Head of caudate nucleus (tissue), 42 donors: ENCODE measurements around the gene SHROOM3.

Experiments used
- DNase-seq, 42 donors: peaks; one replicate each; pipeline versions ENCODE4 v3.0.0 to v3.0.0-alpha.2; 2020 to 2021; ENCODE audit warnings: mixed read lengths in 7 of 42
- intact Hi-C: fragments of 100-400 bp; cut with DNase I; formaldehyde crosslinking; loops from one replicate; pipeline ENCODE4 v1.15.0; 2022

The SHROOM3 gene

DNA sequence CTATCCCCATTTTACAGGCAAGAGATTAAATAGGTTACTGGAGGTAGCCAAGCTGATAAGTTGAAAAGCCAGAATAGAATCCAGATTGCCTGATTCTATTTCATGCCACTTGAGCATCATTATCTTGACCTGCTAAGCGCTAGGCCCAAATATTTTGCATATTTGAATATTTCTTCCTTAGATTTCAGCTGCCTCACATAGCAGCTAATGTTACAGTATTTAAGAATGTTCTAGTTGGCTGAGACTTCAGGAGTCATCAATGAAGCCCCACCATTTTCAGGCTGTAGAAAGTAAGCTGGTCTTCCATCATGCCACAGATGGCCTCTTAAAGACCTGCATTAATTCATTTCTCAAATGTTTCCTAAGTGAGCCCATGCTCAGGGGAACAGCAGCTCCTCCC is 121.4 kb downstream of the SHROOM3 start:
- intact Hi-C loops, result no loop called here
- DNase-seq, result no peak

DNA sequence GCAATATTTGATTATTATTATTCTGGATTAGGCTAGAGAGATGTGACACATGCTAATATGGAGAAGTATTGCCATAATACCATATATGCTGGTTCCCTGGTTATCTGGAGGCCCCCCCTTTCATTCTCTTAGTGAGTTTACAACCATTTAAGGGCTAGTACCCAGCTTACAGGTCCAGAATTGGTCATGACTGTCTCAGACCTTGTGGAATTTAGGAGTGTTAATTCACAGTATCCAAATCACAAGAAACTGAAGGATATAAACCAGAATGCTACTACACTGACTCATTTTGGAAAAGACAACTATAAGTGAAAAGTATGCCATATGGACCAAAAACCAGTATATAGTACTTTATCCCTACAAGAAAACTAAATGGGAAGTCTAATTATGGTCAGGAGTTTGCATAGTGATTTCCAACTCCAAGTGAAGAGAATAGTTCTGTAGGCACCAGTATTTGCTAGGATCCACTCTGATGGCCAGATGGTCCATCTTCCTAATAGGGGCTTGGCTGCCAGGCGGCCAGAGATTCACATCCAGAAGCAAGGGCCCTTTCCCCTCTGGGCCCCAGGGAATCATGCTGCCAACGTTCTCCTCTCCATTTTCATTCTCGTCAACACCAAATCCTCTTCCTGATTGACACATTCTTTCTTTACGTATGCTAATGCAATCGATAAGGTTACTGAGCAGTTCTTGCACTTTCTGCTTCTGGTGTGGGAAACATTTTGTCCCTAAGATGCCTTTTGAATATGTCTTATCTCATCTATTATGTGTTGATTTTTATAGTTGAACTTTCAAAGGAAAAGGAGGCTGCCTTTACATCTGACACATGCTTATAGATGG is 123.6 kb downstream of the SHROOM3 start:
- intact Hi-C loops, result no loop called here
- DNase-seq, result no peak

DNA sequence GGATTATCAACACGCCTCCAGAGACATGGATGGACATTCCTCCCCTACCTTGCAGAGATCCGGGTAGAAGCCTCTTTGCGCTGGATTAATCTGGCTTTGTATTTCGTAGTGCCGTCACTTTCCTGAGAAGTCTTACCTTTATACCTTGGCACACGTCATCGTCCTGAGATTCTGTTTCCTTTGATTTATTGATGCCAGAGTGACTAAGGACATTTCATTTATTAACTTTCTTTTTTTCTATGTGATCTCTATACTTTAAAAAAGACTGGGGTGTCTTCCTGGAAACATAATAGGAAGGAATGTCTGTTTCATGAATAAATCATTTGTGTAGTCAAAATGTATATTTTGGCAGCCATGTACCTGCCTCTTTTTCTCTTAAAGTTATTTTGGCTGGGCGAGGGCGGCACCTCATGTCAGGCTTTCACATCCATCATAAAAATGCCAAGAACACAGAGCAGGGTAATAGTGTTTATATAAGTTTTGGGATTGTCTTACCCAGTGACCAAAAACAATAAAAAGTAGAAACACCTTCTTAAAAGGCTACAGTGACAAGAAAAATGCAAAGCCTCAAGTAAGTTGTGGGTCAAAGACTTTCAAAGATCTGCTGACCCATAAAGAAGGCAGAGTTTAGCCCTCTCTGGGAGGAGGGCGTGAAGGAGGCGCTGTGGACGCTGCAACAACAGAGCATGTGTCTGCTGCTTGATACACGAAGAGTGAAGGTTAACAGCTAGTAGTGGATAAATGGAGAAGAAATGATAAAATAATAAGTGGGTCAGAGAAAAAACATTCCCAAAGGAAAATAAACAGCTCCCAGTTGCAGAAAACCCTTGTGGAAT is 124.4 kb downstream of the SHROOM3 start:
- no peak for DNase-seq
- intact Hi-C loops, result no loop called here

- intact Hi-C loops, result no loop called here
- DNase-seq, result no peak
These were observed 127.1 kb downstream of the SHROOM3 start for GRCh38 chr4:76562161-76562560.

DNA sequence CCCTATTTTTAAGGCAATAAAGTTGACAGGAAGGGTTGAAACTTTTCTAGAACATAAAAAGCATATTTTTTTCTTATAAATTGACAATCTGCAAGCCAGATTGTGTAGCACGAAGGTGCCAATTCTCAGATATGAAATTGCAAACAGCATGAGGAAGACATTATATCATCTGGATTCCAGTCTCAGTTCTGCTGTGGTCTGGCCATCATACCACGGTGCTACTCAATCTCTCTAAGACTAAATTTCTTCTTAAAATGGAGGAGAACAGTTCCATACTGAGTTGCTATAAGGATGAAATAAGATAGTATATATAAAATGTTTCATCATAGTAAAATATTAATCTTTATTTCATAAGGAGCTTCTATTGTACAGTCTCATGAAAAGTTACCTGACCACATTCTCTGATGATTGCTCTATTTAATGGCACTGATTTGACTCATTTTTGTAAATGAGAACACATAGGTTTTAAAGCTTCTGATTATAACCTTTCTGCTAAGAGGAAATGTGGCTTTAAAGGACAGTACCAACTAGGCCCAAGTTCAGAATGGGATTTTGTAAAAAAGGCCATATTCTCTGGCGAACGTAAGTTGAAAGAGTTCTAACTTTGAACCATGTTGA is 127.9 kb downstream of the SHROOM3 start:
- intact Hi-C loops, result no loop called here
- no peak for DNase-seq

GRCh38 chr4:76563454-76564122 is 128.6 kb downstream of the SHROOM3 start:
- intact Hi-C loops, result no loop called here
- no peak for DNase-seq

GRCh38 chr4:76564123-76564915 is 129.3 kb downstream of the SHROOM3 start:
- intact Hi-C loops, result no loop called here
- no peak for DNase-seq

- intact Hi-C loops, result no loop called here
- no peak for DNase-seq
These were observed 133.2 kb downstream of the SHROOM3 start for GRCh38 chr4:76568262-76568661.

DNA sequence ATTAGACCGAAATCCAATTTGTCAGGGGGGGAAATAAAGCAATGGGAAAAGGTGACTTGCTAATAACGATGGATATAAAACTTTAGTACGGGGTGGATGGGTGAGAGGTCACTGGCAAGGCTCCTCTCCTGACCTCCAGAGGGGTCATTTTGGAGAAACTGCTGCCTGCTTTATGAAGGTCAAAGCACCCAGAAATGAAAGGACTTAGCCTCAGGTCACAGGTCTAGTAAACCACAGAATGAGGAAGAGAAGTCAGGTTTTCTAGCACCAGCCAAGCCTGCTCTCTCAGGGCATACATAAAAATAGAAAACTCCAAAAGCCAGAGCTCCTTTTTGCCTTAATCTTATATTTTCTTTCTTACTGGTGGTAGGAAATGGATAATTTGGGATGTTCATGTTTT is 134.2 kb downstream of the SHROOM3 start:
- DNase-seq, result no peak
- intact Hi-C loops, result no loop called here

DNA sequence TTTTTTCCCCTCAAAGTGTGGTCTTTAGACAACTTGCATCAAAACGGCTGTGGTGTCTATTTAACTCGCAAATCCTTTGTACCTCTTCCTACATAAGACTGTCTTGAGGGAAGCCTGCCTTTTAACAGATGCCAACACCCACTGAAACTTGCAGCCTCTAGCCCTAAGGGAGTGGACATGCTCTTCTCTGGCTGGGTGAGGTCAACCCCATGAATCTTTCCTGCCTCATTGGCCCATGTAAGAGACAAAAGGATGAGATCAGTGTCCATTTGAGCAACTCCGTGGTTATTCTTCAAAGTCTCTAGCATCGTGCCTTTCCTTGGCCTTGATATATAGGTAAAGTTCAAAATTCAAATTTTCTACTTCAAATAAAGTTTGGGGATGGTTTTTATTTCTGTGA is 134.7 kb downstream of the SHROOM3 start:
- intact Hi-C loops, result no loop called here
- no peak for DNase-seq

GRCh38 chr4:76570141-76570973 is 135.3 kb downstream of the SHROOM3 start:
- DNase-seq, result no peak
- intact Hi-C loops, result no loop called here

GRCh38 chr4:76571274-76571673 is 136.2 kb downstream of the SHROOM3 start:
- DNase-seq, result no peak
- intact Hi-C loops, result no loop called here

GRCh38 chr4:76572224-76572623 is 137.2 kb downstream of the SHROOM3 start:
- intact Hi-C loops, result no loop called here
- no peak for DNase-seq

DNA sequence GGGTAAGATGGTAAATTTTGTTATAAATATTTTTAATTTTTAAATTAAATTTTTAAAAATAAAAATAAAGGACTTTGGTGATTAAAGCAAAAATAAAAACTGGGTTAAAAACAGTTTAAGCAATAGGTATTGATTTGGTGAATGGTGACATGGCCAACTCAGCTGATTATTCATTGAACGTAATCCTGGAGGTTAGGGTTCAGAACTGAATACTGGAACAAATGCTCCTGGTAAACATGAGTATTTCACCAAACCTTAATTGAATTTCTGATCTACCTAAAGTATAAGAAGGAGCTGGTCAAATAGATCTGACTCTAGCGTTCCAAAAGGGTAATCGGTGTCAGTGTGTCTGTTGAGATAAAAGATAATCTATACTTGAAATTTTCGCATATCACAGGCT is 141.8 kb downstream of the SHROOM3 start:
- no peak for DNase-seq
- intact Hi-C loops, result no loop called here

- intact Hi-C loops, result no loop called here
- no peak for DNase-seq
These were observed 143.1 kb downstream of the SHROOM3 start for GRCh38 chr4:76578002-76578560.

GRCh38 chr4:76579596-76580375 is 144.8 kb downstream of the SHROOM3 start:
- intact Hi-C loops, result no loop called here
- peak in 1 of 42 donors; percentile 14 for DNase-seq
